ENCODE measurements around the gene CCM2.

DNA sequence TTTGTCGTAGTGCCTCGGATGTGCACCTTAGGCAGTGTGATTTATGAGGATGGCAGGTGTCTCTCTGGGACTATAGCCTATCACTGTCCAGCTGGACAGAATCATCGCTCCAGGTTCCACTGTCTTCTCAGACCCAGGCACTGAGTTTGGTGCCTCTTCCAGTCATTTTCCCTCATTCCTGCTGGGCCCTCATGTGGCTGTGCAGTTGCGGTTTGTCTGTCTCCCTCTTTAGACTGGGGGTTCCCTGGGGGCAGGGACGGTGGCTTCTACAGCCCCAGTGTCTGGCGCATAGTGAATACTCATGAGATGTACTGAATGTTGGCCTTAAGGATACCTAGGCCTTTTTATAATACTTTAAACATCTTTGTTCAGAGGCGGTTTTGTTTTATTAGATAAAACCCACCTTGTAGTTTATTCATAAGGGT, 28.9 kb downstream of the CCM2 start:
- TF ChIP-seq EP300 (IDR thresholded peaks at IDR 0.05) (no peak), POLR2A (IDR thresholded peaks at IDR 0.05) (no peak)

All from ovary (tissue), 1 donor.